ENCODE data around the gene AP1M1. TPM values are rescaled to one million over a fixed set of nuclear protein-coding genes. Genes with fewer than 3 reads are reported as not detected.

AP1M1 gene
- total RNA-seq, 1 donor from 2014 or later, result 39.4 TPM

- ATAC-seq, result no peak
- intact Hi-C loops (cut with DNase I), result loop anchor here (10.0 kb wide), 1 partner anchor 165 kb away; no protein-coding TSS in a partner anchor
- DNase-seq (ENCODE audit: missing footprints), result peak; percentile 11
Measured at GRCh38 chr19:16249826-16250404, 52.2 kb downstream of the AP1M1 start.

- no peak for DNase-seq (ENCODE audit: missing footprints)
- intact Hi-C loops (cut with DNase I), result no loop called here
Measured at GRCh38 chr19:16252459-16253205, 54.9 kb downstream of the AP1M1 start.

GRCh38 chr19:16254851-16255408 lies 57.2 kb downstream of the AP1M1 start:
- intact Hi-C loops (cut with DNase I), result no loop called here
- ATAC-seq, result no peak
- no peak for DNase-seq (ENCODE audit: missing footprints)

More at GRCh38 chr19:16252459-16253205, 54.9 kb downstream of the AP1M1 start:
- ATAC-seq, result peak; percentile 42

- no peak for ATAC-seq
- intact Hi-C loops (cut with DNase I), result loop anchor here (2.0 kb wide), 1 partner anchor 25 kb away; no protein-coding TSS in a partner anchor
- DNase-seq (ENCODE audit: missing footprints), result no peak
Measured at GRCh38 chr19:16257509-16258002, 59.8 kb downstream of the AP1M1 start.

GRCh38 chr19:16258440-16258903 lies 60.8 kb downstream of the AP1M1 start:
- peak; percentile 91 for DNase-seq (ENCODE audit: missing footprints)
- intact Hi-C loops (cut with DNase I), result loop anchor here (2.0 kb wide), 1 partner anchor 24 kb away; no protein-coding TSS in a partner anchor
- peak; percentile 87 for ATAC-seq

GRCh38 chr19:16259385-16260159 lies 61.9 kb downstream of the AP1M1 start:
- no peak for ATAC-seq

GRCh38 chr19:16260160-16260811 lies 62.6 kb downstream of the AP1M1 start:
- ATAC-seq (no peak), DNase-seq (ENCODE audit: missing footprints) (no peak)
- intact Hi-C loops (cut with DNase I), result no loop called here

More at GRCh38 chr19:16259385-16260159, 61.9 kb downstream of the AP1M1 start:
- DNase-seq (ENCODE audit: missing footprints), result no peak
- intact Hi-C loops (cut with DNase I), result loop anchor here (2.0 kb wide), 1 partner anchor 23 kb away; no protein-coding TSS in a partner anchor

GRCh38 chr19:16260812-16261161 lies 63.1 kb downstream of the AP1M1 start:
- DNase-seq (ENCODE audit: missing footprints) (no peak), ATAC-seq (no peak)
- intact Hi-C loops (cut with DNase I), result no loop called here

- ATAC-seq (no peak), DNase-seq (ENCODE audit: missing footprints) (no peak)
- intact Hi-C loops (cut with DNase I), result no loop called here
Measured at GRCh38 chr19:16261584-16262368, 64.1 kb downstream of the AP1M1 start.

- no peak for ATAC-seq
- intact Hi-C loops (cut with DNase I), result no loop called here
- DNase-seq (ENCODE audit: missing footprints), result no peak
Measured at GRCh38 chr19:16262618-16263017, 64.9 kb downstream of the AP1M1 start.

GRCh38 chr19:16263141-16263761 lies 65.5 kb downstream of the AP1M1 start:
- DNase-seq (ENCODE audit: missing footprints), result no peak
- intact Hi-C loops (cut with DNase I), result no loop called here
- ATAC-seq, result no peak

- intact Hi-C loops (cut with DNase I), result no loop called here
- ATAC-seq, result no peak
Measured at GRCh38 chr19:16265205-16265604, 67.5 kb downstream of the AP1M1 start.

GRCh38 chr19:16265890-16266585 lies 68.3 kb downstream of the AP1M1 start:
- intact Hi-C loops (cut with DNase I), result no loop called here

More at GRCh38 chr19:16265205-16265604, 67.5 kb downstream of the AP1M1 start:
- DNase-seq (ENCODE audit: missing footprints), result no peak

GRCh38 chr19:16266586-16266942 lies 68.9 kb downstream of the AP1M1 start:
- ATAC-seq (no peak), DNase-seq (ENCODE audit: missing footprints) (no peak)
- intact Hi-C loops (cut with DNase I), result no loop called here

More at GRCh38 chr19:16265890-16266585, 68.3 kb downstream of the AP1M1 start:
- ATAC-seq (no peak), DNase-seq (ENCODE audit: missing footprints) (no peak)

- intact Hi-C loops (cut with DNase I), result no loop called here
- ATAC-seq (no peak), DNase-seq (ENCODE audit: missing footprints) (no peak)
Measured at GRCh38 chr19:16268676-16269319, 71.1 kb downstream of the AP1M1 start.

GRCh38 chr19:16272945-16273344 lies 75.2 kb downstream of the AP1M1 start:
- DNase-seq (ENCODE audit: missing footprints) (no peak), ATAC-seq (peak; percentile 63)
- intact Hi-C loops (cut with DNase I), result no loop called here

Data from Right ventricle myocardium inferior (tissue), 1 donor.